ENCODE measurements around the gene CDHR5. TPM values are rescaled to one million over a fixed set of nuclear protein-coding genes. Genes with fewer than 3 reads are reported as not detected.

Gene CDHR5
- total RNA-seq, 2 donors from 2014 or later: 0.10 TPM; not detected in 1

GRCh38 chr11:597166-597725 lies 27.5 kb downstream of the CDHR5 start:
- intact Hi-C loops (cut with DNase I): no loop called here
- DNase-seq (ENCODE audit: low spot score): no peak

- intact Hi-C loops (cut with DNase I): no loop called here
- no peak for DNase-seq (ENCODE audit: low spot score)
These were observed 28.4 kb downstream of the CDHR5 start for GRCh38 chr11:596374-596773.

- no peak for DNase-seq (ENCODE audit: low spot score)
- intact Hi-C loops (cut with DNase I): no loop called here
These were observed 29.4 kb downstream of the CDHR5 start for GRCh38 chr11:595400-595799.

- intact Hi-C loops (cut with DNase I): no loop called here
- no peak for DNase-seq (ENCODE audit: low spot score)
These were observed 31.4 kb downstream of the CDHR5 start for GRCh38 chr11:593347-593746.

GRCh38 chr11:592918-593317 lies 31.8 kb downstream of the CDHR5 start:
- DNase-seq (ENCODE audit: low spot score): no peak
- intact Hi-C loops (cut with DNase I): no loop called here

DNA sequence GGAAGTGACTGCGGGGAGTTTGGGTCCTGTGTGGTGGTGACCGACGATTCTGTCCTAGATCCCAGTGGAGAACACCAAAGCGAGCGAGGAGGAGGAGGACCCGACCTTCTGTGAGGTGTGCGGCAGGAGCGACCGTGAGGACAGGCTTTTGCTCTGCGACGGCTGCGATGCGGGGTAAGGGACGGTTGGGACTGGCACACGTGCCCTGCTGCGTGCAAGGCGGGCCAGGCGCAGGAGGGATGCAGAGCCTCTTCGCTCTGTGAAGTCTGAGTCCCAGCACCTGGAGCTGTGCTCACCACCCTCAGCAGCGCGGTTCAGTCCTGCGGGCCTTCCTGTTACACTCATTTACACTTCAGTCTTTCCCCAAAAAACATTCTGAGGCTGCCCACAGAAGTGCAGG lies 32.3 kb downstream of the CDHR5 start:
- intact Hi-C loops (cut with DNase I): no loop called here
- no peak for DNase-seq (ENCODE audit: low spot score)

- intact Hi-C loops (cut with DNase I): no loop called here
- DNase-seq (ENCODE audit: low spot score): no peak
These were observed 33.8 kb downstream of the CDHR5 start for GRCh38 chr11:590997-591396.

DNA sequence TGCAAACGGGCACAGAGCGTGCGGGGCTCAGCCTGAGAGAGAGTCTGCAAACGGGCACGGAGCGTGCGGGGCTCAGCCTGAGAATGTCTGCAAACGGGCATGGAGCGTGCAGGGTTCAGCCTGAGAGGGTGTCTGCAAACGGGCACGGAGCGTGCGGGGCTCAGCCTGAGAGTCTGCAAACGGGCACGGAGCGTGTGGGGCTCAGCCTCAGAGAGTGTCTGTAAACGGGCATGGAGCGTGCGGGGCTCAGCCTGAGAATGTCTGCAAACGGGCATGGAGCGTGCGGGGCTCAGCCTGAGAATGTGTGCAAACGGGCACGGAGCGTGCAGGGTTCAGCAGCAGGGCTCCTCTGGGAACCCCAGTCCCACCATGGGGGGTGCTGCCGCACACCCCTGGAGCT lies 35.0 kb downstream of the CDHR5 start:
- no peak for DNase-seq (ENCODE audit: low spot score)
- intact Hi-C loops (cut with DNase I): no loop called here

DNA sequence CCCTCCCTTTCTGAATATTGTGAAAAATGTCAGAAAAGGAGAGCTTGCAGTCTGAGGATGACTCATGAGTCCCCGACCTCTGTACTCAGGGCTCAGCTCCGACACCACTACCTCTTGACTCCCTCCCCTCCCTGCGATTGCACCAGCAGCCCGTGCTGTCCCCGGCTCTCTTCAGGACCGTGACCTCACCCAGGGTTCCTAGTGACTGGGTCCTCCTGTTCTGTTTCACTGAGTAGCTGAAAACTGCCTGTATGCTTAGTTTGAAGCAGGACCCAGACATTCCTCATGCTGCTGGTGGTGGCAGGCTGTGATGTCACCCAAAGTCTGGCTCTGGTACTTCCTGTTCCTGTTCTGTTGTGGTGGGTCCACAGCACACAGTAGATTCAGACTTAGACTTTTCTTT lies 36.8 kb downstream of the CDHR5 start:
- intact Hi-C loops (cut with DNase I): no loop called here

DNA sequence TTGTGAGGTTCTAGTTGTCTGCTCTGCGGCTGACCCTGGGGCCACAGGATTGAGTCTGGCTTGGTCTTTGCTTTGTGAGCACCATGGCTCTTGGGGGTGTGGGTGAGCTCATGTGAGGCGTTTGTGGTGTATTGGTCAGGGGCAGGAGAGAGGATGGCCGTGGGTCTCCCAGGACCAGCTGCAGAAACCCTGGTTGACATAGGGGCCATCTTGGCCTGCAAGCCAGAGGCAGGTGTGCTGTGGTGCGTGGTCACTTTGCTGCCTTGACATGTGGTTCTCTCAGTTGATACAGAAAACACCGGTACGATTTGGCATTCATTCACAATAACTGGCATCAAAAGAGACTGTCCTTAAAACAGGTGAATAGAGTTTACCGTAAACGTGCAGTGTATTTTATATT lies 37.2 kb downstream of the CDHR5 start:
- intact Hi-C loops (cut with DNase I): no loop called here
- DNase-seq (ENCODE audit: low spot score): no peak

More for the DNA sequence above, 36.8 kb downstream of the CDHR5 start:
- peak; percentile 88 for DNase-seq (ENCODE audit: low spot score)

- intact Hi-C loops (cut with DNase I): no loop called here
- DNase-seq (ENCODE audit: low spot score): no peak
These were observed 38.1 kb downstream of the CDHR5 start for GRCh38 chr11:586376-587316.

DNA sequence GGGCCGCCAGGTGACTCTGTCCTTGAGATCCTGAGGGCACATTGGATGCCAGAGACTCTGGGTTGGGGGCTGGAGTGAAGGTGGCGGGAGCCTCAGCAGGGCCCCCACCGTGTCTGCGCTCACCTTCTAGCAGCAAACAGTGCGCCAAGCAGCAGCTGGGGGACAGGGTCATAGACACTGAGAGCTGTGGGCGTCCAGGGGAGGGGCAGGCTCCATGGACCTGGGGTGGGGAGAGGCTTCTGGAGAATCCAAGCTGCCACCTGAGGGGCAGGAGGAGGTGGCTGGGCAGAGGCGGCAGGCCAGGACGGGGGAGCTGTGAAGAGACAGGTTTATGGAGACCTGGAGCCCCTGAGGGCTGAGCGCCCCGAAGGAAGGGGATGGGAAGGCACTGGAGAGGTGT lies 40.5 kb downstream of the CDHR5 start:
- intact Hi-C loops (cut with DNase I): no loop called here
- DNase-seq (ENCODE audit: low spot score): no peak

GRCh38 chr11:581752-582151 lies 43.0 kb downstream of the CDHR5 start:
- intact Hi-C loops (cut with DNase I): no loop called here
- DNase-seq (ENCODE audit: low spot score): no peak

GRCh38 chr11:581342-581741 lies 43.4 kb downstream of the CDHR5 start:
- no peak for DNase-seq (ENCODE audit: low spot score)
- intact Hi-C loops (cut with DNase I): no loop called here

DNA sequence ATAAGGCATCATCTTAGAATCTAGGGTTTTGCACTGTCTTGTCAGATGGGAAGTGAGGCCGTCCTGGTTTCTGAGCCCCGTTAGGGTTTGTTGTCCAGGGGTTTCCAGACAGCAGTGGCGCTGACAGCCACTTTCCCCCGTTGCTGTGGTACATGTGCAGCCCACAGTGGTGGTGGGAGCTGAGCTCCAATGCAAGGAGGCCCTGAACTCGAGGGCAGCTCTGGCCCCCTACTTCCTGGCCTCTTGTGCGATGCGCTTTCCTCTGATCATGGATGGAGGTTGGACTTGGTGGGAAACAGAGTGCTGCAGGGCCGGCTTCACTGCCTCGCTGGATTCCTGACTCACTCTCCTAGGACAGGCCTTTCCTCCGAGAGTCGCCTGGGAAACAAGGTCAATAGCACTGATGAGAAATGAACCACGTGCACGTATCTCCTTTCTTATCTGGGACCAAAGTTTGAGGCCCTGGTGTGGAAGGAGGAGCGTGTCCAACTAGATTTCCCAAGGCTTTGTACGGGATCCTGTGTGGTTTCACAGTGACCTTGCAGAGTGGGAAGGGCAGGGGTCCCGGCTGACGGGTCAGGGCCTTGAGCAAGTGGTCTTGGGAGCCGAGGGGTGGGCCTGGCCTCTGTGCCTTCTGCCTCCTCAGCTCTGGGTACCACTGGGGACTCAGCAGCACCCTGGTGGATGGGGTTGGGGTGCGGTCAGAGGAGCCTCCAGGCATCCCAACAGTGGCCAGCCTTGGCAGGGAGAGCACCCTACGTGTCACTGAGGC lies 44.7 kb downstream of the CDHR5 start:
- DNase-seq (ENCODE audit: low spot score): no peak
- intact Hi-C loops (cut with DNase I): no loop called here

GRCh38 chr11:578276-579035 lies 46.3 kb downstream of the CDHR5 start:
- no peak for DNase-seq (ENCODE audit: low spot score)
- intact Hi-C loops (cut with DNase I): no loop called here

GRCh38 chr11:577611-577894 lies 47.2 kb downstream of the CDHR5 start:
- intact Hi-C loops (cut with DNase I): no loop called here

DNA sequence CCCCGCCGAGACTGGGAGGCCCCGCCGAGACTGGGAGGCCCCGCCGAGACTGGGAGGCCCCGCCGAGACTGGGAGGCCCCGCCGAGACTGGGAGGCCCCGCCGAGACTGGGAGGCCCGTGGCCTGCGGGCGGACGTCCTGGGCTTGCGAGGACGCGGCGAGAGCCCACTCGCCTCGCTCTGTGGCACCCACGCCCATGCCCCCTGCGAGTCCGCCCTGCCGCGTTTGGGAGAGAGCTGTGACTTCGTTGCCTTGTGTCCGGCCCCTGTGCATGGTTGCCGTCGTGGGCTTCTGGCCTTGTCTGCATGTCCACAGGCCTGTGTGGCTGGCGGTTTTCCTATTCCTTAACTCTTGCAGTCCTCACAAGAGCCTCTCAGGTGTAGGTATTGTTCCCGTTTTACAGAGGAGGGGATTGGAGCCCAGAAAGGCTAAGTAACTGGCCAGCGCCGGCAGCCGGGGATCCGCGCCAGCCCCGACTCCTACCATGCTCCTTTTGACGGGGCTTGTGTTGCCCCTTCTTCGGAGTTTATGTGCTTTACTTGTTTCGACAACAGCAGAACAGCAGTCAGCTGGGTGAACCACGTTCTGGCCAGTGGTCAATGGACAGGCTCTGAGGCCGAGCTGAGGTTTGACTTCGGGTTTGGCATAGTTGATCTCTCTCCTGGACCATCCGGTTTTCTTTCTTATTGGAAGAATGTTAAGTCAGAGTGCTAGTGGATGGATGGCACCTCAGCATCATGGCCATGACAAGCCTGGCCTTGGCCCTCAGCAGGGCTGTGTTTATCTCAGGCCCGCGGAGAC lies 47.7 kb downstream of the CDHR5 start:
- no peak for DNase-seq (ENCODE audit: low spot score)
- intact Hi-C loops (cut with DNase I): no loop called here

More at GRCh38 chr11:577611-577894, 47.2 kb downstream of the CDHR5 start:
- no peak for DNase-seq (ENCODE audit: low spot score)

Data from posterior vena cava (tissue), 2 donors.